Neuronal stem cell (in vitro differentiated cells): Measurements from ENCODE around the gene TTC33.

Experiments
- DNase-seq: peaks from one replicate; pipeline ENCODE4 v3.0.0-alpha.2; 2013; ENCODE audit warnings: low spot score
- H2AFZ ChIP-seq: one replicate; pipeline ENCODE4 v1.6.1; 2013; ENCODE audit warnings: mild to moderate bottlenecking, low read length, inconsistent platforms
- H2AK5ac ChIP-seq: 2 replicates; pipeline ENCODE4 v1.6.1; 2013; ENCODE audit warnings: low read depth, mild to moderate bottlenecking, inconsistent platforms, low read length, moderate library complexity, mixed read lengths
- H2BK120ac ChIP-seq: 2 replicates; pipeline ENCODE4 v1.6.1; 2013; ENCODE audit warnings: low read depth, mild to moderate bottlenecking, inconsistent platforms, low read length, moderate library complexity, mixed read lengths
- H2BK12ac ChIP-seq: one replicate; pipeline ENCODE4 v1.6.1; 2013; ENCODE audit warnings: low read length, inconsistent platforms
- H2BK15ac ChIP-seq: 2 replicates; pipeline ENCODE4 v1.6.1; 2013; ENCODE audit warnings: mild to moderate bottlenecking, low read length, inconsistent platforms, mixed read lengths
- H2BK5ac ChIP-seq: one replicate; pipeline ENCODE4 v1.6.1; 2013; ENCODE audit warnings: inconsistent platforms, mild to moderate bottlenecking, low read length, moderate library complexity
- H3K14ac ChIP-seq: one replicate; pipeline ENCODE4 v1.6.1; 2013; ENCODE audit warnings: low read length, inconsistent platforms
- H3K18ac ChIP-seq: 2 replicates; pipeline ENCODE4 v1.6.1; 2013; ENCODE audit warnings: low read length, inconsistent platforms
- H3K23ac ChIP-seq: 2 replicates; pipeline ENCODE4 v1.6.1; 2013; ENCODE audit warnings: low read depth, mild to moderate bottlenecking, mixed read lengths, low read length, inconsistent platforms; ENCODE audit not compliant: poor library complexity
- H3K27ac ChIP-seq: replicated peaks from 3 replicates; pipeline ENCODE4 v1.5.1; 2013; ENCODE audit warnings: low read length, inconsistent platforms
- H3K27me3 ChIP-seq, 3 experiments: 2 replicates each; pipeline ENCODE4 v1.6.1; 2013; ENCODE audit warnings: low read length in 3 of 3, mild to moderate bottlenecking in 2 of 3, inconsistent platforms in 1 of 3, low read depth in 1 of 3, mixed read lengths in 1 of 3, moderate library complexity in 1 of 3; ENCODE audit not compliant: control insufficient read depth in 3 of 3, insufficient read depth in 3 of 3
- H3K36me3 ChIP-seq, 2 donors: replicated peaks in 1 of 2; 2 replicates each; pipeline ENCODE4 v1.6.1; 2013; ENCODE audit warnings: low read length in 2 of 2; ENCODE audit not compliant: control insufficient read depth in 2 of 2, insufficient read depth in 2 of 2
- H3K4ac ChIP-seq: 2 replicates; pipeline ENCODE4 v1.6.1; 2013; ENCODE audit warnings: inconsistent platforms, mild to moderate bottlenecking, low read length, moderate library complexity
- H3K4me1 ChIP-seq, 2 donors: 1 replicate in 1 of 2; 2 replicates in 1 of 2; pipeline ENCODE4 v1.6.1; 2013; ENCODE audit warnings: low read length in 2 of 2, low read depth in 1 of 2; ENCODE audit not compliant: control insufficient read depth in 2 of 2, insufficient read depth in 1 of 2
- H3K4me2 ChIP-seq: one replicate; pipeline ENCODE4 v1.6.1; 2013; ENCODE audit warnings: mild to moderate bottlenecking, low read length, inconsistent platforms; ENCODE audit not compliant: insufficient read depth, poor library complexity, severe bottlenecking
- H3K4me3 ChIP-seq, 2 donors: 2 replicates each; pipeline ENCODE4 v1.5.1; 2013; ENCODE audit warnings: low read length in 2 of 2, mild to moderate bottlenecking in 2 of 2, inconsistent platforms in 1 of 2, moderate library complexity in 1 of 2
- H3K79me1 ChIP-seq: one replicate; pipeline ENCODE4 v1.6.1; 2013; ENCODE audit warnings: low read depth, mild to moderate bottlenecking, inconsistent platforms, low read length, moderate library complexity
- H3K9ac ChIP-seq: one replicate; pipeline ENCODE4 v1.6.1; 2013; ENCODE audit warnings: mild to moderate bottlenecking, low read depth, low read length, inconsistent platforms; ENCODE audit not compliant: poor library complexity
- H3K9me3 ChIP-seq, 2 donors: replicated peaks in 1 of 2; 2 replicates each; pipeline versions ENCODE3 to v1.6.1; 2013; ENCODE audit warnings: low read length in 2 of 2, mild to moderate bottlenecking in 2 of 2, inconsistent platforms in 1 of 2, low read depth in 1 of 2, mixed read lengths in 1 of 2, moderate library complexity in 1 of 2; ENCODE audit not compliant: control insufficient read depth in 2 of 2, insufficient read depth in 1 of 2
- H4K8ac ChIP-seq: one replicate; pipeline ENCODE4 v1.6.1; 2013; ENCODE audit warnings: low read depth, mild to moderate bottlenecking, inconsistent platforms, low read length, moderate library complexity
- H4K91ac ChIP-seq: one replicate; pipeline ENCODE4 v1.6.1; 2013; ENCODE audit warnings: low read length, low read depth, mild to moderate bottlenecking, inconsistent platforms; ENCODE audit not compliant: poor library complexity
- WGBS, 2 donors: extraction: QIAGEN DNeasy Blood & Tissue Kit; methylation state at CpG; one replicate each; pipeline ENCODE4 v1.1.7; 2013; ENCODE audit warnings: missing lambda C conversion rate in 2 of 2, mixed read lengths in 1 of 2; ENCODE audit not compliant: insufficient read length in 2 of 2, insufficient replicate concordance in 1 of 2; ENCODE audit errors: extremely low coverage in 2 of 2; 5-methylcytosine and 5-hydroxymethylcytosine counted together

Gene TTC33

GRCh38 chr5:40618926-40619325 lies 136.8 kb downstream of the TTC33 start:
- no peak for DNase-seq
- H3K4me2 ChIP-seq, result no peak overlapping the region
- WGBS, 2 donors, result no CpG with 5 or more reads among the region's 2 CpGs

GRCh38 chr5:40616781-40617180 lies 139.0 kb downstream of the TTC33 start:
- H4K91ac ChIP-seq, result no peak overlapping the region
- no CpG with 5 or more reads among the region's 5 CpGs for WGBS, 2 donors
- H2AK5ac ChIP-seq, result no peak overlapping the region
- DNase-seq, result no peak
- H4K8ac ChIP-seq, result no peak overlapping the region
- no peak overlapping the region for H2BK15ac ChIP-seq
- H3K9me3 ChIP-seq, result no peaks in the 10 kb centered on the region
- no peak overlapping the region for H3K4me3 ChIP-seq
- H2BK120ac ChIP-seq, result no peak overlapping the region
- no peak overlapping the region for H2BK5ac ChIP-seq
- no peak overlapping the region for H3K18ac ChIP-seq
- no peak overlapping the region for H3K9ac ChIP-seq
- H3K4me1 ChIP-seq, result no peaks in the 10 kb centered on the region
- H2BK12ac ChIP-seq, result no peak overlapping the region
- H3K23ac ChIP-seq, result no peak overlapping the region
- H3K4ac ChIP-seq, result no peak overlapping the region
- no peak overlapping the region for H3K4me2 ChIP-seq
- H3K14ac ChIP-seq, result no peak overlapping the region
- H3K79me1 ChIP-seq, result no peaks in the 10 kb centered on the region
- no peaks in the 10 kb centered on the region for H3K27me3 ChIP-seq
- H2AFZ ChIP-seq, result no peak overlapping the region
- no peak overlapping the region for H3K27ac ChIP-seq
- no peaks in the 10 kb centered on the region for H3K36me3 ChIP-seq

More at GRCh38 chr5:40618926-40619325, 136.8 kb downstream of the TTC33 start:
- Histone ChIP-seq H2AFZ (no peak overlapping the region), H3K4ac (no peak overlapping the region), H2BK12ac (no peak overlapping the region), H3K27me3 (no peaks in the 10 kb centered on the region), H4K8ac (no peak overlapping the region), H2AK5ac (no peak overlapping the region), H3K9ac (no peak overlapping the region), H3K79me1 (no peaks in the 10 kb centered on the region), H3K14ac (no peak overlapping the region), H2BK120ac (no peak overlapping the region), H3K4me1 (no peaks in the 10 kb centered on the region), H3K36me3 (no peaks in the 10 kb centered on the region), H3K27ac (no peak overlapping the region), H2BK15ac (no peak overlapping the region), H3K18ac (no peak overlapping the region), H4K91ac (no peak overlapping the region), H3K4me3 (no peak overlapping the region), H3K9me3 (no peaks in the 10 kb centered on the region), H3K23ac (no peak overlapping the region), H2BK5ac (no peak overlapping the region)

- H2BK120ac ChIP-seq, result no peak overlapping the region
- H3K27me3 ChIP-seq, result no peaks in the 10 kb centered on the region
- no peak overlapping the region for H3K4me2 ChIP-seq
- H3K14ac ChIP-seq, result no peak overlapping the region
- no peak overlapping the region for H3K27ac ChIP-seq
- H3K36me3 ChIP-seq, result no peaks in the 10 kb centered on the region
- H3K18ac ChIP-seq, result no peak overlapping the region
- H3K9ac ChIP-seq, result no peak overlapping the region
- no peak overlapping the region for H3K4ac ChIP-seq
- no peak overlapping the region for H3K4me3 ChIP-seq
- 100% methylated on average over 1 of the region's 4 CpGs; no CpG with 5 or more reads in 1 of the 2 donors for WGBS, 2 donors
- no peak overlapping the region for H2AFZ ChIP-seq
- no peaks in the 10 kb centered on the region for H3K4me1 ChIP-seq
- H4K91ac ChIP-seq, result no peak overlapping the region
- no peaks in the 10 kb centered on the region for H3K9me3 ChIP-seq
- H2BK15ac ChIP-seq, result no peak overlapping the region
- no peaks in the 10 kb centered on the region for H3K79me1 ChIP-seq
- no peak overlapping the region for H2BK12ac ChIP-seq
- DNase-seq, result no peak
- no peak overlapping the region for H4K8ac ChIP-seq
- H3K23ac ChIP-seq, result no peak overlapping the region
- H2AK5ac ChIP-seq, result no peak overlapping the region
- no peak overlapping the region for H2BK5ac ChIP-seq
Observed at GRCh38 chr5:40615586-40616170, 140.1 kb downstream of the TTC33 start.

- Histone ChIP-seq H4K8ac (no peak overlapping the region), H4K91ac (no peak overlapping the region), H3K4me3 (no peak overlapping the region), H3K9me3 (no peaks in the 10 kb centered on the region), H3K27me3 (no peaks in the 10 kb centered on the region), H2BK12ac (no peak overlapping the region), H2AFZ (no peak overlapping the region), H3K18ac (no peak overlapping the region), H3K14ac (no peak overlapping the region), H2BK15ac (no peak overlapping the region), H3K4me1 (no peaks in the 10 kb centered on the region), H3K27ac (no peak overlapping the region), H3K4ac (no peak overlapping the region), H3K79me1 (no peaks in the 10 kb centered on the region), H2AK5ac (no peak overlapping the region), H3K23ac (no peak overlapping the region), H2BK5ac (no peak overlapping the region), H2BK120ac (no peak overlapping the region), H3K36me3 (no peaks in the 10 kb centered on the region), H3K4me2 (no peak overlapping the region), H3K9ac (no peak overlapping the region)
- 100% methylated on average over 2 of the region's 3 CpGs; no CpG with 5 or more reads in 1 of the 2 donors for WGBS, 2 donors
- DNase-seq, result no peak
Observed at GRCh38 chr5:40614923-40615585, 140.7 kb downstream of the TTC33 start.
